Endometrium (tissue), 2 donors: ENCODE results near the gene BGLAP.

Experiments
- FAIRE-seq: peaks from 2 replicates; lab custom pipeline; 2012; peaks lifted over from hg19 to GRCh38; lab: Jason Lieb, UNC
- donor health status: control.
- donor health status: control.

BGLAP gene

DNA sequence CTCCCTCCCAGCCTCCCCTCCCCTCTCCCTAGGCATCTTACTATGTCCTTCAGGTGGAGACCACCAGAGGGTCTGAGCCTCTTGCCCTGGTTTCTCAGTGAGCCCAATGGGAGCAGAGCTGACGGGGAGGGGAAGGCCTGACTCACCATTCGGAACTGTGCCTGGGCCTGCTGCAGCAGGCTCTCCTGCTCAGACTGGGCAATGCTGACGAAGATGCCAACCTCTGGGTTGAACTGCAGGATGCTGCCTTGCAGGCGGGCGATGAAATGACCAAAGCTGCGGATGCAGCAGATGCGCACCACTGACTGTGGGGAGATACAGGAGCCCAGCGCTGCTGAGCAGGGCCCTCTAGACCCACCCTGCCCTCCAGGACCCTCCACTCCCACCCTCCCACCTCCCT is 16.9 kb downstream of the BGLAP start:
- no peak for FAIRE-seq

- FAIRE-seq: no peak
Measured at GRCh38 chr1:156259805-156260204, 17.8 kb downstream of the BGLAP start.

GRCh38 chr1:156260896-156261295 is 18.9 kb downstream of the BGLAP start:
- no peak for FAIRE-seq

- no peak for FAIRE-seq
Measured at GRCh38 chr1:156262461-156263287, 20.7 kb downstream of the BGLAP start.

GRCh38 chr1:156263288-156263655 is 21.3 kb downstream of the BGLAP start:
- FAIRE-seq: no peak

- FAIRE-seq: no peak
Measured at GRCh38 chr1:156266051-156266450, 24.1 kb downstream of the BGLAP start.

GRCh38 chr1:156268336-156268735 is 26.4 kb downstream of the BGLAP start:
- FAIRE-seq: no peak

DNA sequence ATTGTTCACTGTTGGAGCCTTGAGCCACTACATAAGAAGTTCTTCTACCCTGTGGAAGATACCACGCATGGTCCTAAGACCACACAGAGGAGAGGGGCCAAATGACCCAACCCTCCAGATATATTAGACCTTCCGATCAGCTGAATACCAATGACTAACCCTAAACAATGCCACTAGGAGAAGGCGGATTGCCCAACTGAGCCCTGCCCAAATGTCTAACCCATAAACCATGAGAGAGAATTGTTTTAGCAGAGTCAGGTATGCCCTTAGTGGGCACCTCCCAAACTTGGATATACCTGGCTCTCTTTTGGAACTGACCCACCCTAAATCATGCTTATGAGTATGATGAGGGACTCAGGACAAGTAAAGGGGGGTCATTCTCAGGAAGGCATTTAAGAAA is 28.3 kb downstream of the BGLAP start:
- FAIRE-seq: no peak

DNA sequence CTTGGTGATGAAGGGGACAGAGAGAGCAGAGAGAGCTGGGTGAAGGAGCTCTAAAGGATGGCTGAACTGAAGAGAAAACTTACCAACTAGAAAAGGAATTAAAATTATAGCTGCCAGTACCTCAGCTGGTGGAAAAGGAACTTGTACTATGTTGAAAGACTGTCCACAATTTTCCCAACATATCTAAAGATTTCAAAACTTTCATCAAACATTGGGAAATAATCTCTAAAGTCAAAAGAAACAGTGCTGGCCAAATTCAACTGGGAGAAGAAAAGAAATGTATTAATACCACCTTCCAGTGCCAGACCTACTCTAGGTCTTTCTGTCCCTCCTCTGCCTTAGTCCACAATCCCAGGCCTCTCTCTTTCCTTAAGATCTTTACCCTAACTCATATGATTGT is 34.5 kb downstream of the BGLAP start:
- FAIRE-seq: no peak

DNA sequence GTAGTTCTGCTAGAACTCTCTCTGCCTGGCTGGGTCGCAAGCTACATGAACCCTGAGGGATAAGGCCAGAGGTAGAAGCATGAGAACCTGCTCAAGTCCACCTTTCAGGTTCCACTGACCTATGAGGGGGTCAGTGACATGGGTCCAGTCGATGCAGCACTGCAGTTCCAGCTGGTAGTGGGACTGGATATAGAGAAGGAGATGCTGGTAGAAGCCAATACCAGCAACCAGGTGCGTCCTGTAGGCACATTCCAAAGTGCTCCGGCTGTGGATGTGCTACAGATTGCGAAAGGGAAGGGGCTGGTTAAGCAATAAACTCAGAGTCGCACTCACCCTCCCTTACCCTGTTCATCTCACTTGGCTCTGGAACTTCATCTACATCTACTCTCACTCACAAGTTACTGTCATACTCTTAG is 35.0 kb downstream of the BGLAP start:
- no peak for FAIRE-seq

- no peak for FAIRE-seq
Measured at GRCh38 chr1:156279837-156280236, 37.9 kb downstream of the BGLAP start.

DNA sequence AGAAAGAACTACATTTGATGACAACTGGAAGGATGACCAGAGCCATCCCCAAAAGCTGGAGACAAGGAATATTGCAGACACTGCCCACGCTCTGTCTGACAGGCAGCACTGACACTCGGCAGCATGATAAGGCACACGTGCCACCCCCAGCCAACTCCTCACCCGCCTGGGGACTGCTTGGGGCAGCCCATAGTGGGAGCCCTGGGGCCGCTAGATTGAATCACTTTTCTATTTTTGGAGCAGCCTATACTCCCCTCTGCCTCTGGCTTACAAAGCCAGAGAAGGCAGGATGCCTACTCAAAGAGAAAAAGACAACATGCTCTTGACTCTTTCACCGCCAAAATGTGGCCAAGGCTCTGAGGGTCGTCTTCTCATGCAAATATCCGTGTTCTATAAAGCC is 39.3 kb downstream of the BGLAP start:
- no peak for FAIRE-seq

DNA sequence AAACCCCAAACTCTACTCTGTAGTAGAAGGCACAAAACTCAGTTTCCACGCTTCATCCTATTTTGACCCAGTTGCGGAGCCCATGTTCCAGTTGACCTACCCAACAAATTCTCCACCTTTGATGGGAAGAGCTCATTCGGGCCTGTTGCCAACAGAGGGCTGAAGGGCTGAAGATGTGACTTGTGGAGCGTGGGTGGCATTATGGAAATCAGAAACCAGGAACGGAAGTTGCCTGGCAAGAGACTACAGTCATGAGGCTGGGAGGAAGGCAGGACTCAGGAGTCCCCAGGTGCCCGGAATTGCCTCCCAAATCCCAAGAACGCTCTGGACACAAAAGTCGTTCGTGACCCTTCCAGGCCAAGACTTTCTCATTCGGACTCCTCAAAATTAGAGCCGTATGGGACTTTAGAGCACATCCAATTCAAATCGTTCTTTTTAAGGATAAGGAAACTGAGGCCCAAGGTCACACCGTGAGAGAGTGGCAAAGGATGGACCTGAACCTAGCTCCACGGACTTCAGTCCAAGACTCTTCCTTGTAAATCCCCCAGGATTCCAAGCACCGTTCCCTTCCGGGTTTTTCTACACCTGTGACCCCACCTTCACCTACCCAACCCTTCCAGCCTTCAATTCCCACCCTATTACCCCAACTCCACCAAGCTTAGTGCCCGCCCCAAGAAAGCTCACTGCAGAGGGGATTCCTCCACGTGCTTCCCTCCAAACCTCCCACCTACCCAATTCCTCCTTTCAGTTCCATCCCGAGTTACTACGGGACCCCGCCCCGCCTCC is 39.9 kb downstream of the BGLAP start:
- no peak for FAIRE-seq

DNA sequence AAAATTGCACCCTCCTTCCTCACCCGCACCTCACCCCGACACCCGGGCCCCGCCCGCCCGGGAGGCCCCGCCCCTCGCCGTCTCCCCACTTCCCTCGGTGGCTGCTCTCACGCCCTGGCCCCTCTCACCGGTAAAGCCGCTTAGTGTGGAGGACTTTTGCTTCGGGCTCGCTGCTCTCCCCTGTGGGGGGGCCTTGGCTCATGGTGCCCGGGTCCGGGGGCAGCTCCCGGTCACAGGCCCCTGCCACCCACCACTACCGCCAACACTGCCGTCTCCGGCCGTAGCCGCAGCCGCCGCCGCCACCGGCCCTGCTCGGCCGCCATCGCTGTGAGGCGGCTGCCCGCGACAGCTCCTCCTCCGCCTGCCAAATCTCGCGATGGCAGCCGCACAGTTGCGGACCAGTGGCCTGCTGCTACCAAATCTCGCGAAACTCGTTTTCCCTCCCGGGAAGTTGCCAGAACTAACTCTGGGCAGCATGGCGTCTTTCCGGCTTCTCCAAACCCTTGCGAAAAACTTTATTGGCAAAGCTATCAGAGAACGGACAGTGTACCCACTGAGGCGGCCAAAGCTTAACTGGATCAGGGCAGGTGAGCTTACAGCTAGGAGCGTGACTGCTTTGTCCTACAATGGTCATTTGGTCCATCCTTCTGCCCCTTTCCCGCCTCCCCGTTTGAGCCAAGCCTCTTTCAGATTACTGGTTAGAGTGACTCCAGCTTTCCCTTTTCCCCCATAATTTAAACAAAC is 40.7 kb downstream of the BGLAP start, which contains the start of gene SMG5:
TSS of gene SMG5 (minus strand) at position 347 of the 744 bp plus-strand sequence. CDS start at position 202, 145 bp downstream.
- FAIRE-seq: peak; percentile 59

DNA sequence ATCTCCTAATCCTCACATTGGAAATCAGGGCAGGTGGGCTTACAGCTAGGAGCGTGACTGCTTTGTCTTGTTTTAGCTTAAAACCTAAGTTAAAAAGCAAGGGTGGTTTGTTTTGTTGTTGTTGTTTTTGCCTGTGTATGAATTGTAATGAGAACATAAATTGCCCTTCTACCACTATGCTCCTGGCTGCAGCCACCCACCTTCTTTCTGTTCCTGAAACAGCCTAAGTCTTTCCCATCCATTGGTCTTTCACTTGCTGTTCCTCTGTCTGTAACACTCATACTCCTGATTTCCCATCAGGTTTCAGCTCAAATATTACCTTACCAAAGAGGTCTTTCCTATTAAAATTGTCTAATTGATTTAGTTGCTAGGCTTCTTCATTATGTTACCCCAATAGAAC is 41.5 kb downstream of the BGLAP start:
- FAIRE-seq: no peak

GRCh38 chr1:156284112-156284511 is 42.1 kb downstream of the BGLAP start, which contains the start of gene TMEM79:
TSS of gene TMEM79 (plus strand) at chr1:156284325. CDS start at chr1:156285227, 902 bp downstream.
- no peak for FAIRE-seq

DNA sequence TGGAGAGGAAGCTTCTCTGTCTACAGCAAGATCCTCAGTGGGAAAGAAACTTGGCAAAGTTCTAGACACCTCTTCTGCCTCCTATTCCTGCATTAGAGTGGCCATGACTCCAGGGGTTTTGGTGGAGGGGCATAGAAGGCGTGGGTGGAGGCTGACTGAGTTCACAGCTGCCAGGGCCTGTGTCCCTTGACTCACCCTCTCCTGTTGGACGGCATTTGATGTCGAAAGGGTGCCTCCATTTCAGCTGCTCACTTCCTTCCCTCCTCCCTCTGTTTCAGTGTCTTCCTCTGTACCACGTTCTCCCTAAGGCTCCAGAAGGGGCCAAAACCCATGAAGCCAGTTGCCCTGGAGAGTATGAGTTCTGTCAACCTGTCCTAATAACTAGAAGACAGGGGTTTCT is 42.8 kb downstream of the BGLAP start:
- FAIRE-seq: no peak

DNA sequence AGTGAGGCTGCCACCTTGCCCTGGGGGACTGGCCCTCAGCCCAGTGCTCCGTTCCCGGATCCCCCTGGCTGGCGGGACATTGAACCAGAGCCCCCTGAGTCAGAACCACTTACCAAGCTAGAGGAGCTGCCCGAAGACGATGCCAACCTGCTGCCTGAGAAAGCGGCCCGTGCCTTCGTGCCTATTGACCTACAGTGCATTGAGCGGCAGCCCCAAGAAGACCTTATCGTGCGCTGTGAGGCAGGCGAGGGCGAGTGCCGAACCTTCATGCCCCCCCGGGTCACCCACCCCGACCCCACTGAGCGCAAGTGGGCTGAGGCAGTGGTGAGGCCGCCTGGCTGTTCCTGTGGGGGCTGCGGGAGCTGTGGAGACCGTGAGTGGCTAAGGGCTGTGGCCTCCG is 43.5 kb downstream of the BGLAP start:
- no peak for FAIRE-seq

DNA sequence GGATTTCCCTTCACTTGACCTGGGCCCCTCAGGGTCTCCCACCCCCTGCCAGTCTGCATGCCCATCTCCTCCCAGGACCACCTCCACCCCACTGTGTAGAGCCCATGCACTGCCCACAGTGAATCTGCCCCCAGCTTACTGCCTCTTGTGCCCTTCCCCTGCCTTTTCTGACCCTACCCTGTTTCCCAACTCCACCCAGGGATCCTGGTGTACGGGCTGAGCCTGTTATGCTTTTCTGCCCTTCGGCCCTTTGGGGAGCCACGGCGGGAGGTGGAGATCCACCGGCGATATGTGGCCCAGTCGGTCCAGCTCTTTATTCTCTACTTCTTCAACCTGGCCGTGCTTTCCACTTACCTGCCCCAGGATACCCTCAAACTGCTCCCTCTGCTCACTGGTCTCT is 44.1 kb downstream of the BGLAP start:
- no peak for FAIRE-seq

GRCh38 chr1:156289857-156290256 is 47.9 kb downstream of the BGLAP start:
- FAIRE-seq: no peak

- FAIRE-seq: no peak
Measured at GRCh38 chr1:156291226-156292061, 49.5 kb downstream of the BGLAP start.
